ENCODE data around the gene SPATS2L.
"Not testable (repeated sequence)": the region's sequence is repeated elsewhere in the genome, so short reads cannot be mapped to it uniquely, and the experiment has no call there.

The SPATS2L gene

GRCh38 chr2:200320991-200321390, 14.5 kb downstream of the SPATS2L start:
- DNase-seq, result no peak

GRCh38 chr2:200321780-200322534, 15.5 kb downstream of the SPATS2L start:
- DNase-seq, result no peak

GRCh38 chr2:200322607-200323006, 16.1 kb downstream of the SPATS2L start:
- DNase-seq, result no peak

GRCh38 chr2:200324362-200324761, 17.9 kb downstream of the SPATS2L start:
- no peak for DNase-seq

- DNase-seq, result no peak
Observed at GRCh38 chr2:200329384-200329783, 22.9 kb downstream of the SPATS2L start.

GRCh38 chr2:200329798-200330197, 23.3 kb downstream of the SPATS2L start:
- DNase-seq, result no peak

- no peak for DNase-seq
Observed at GRCh38 chr2:200330351-200331060, 24.0 kb downstream of the SPATS2L start.

- no peak for DNase-seq
Observed at GRCh38 chr2:200331061-200331400, 24.5 kb downstream of the SPATS2L start.

- DNase-seq, result no peak
Observed at GRCh38 chr2:200335657-200336056, 29.2 kb downstream of the SPATS2L start.

- DNase-seq, result no peak
Observed at GRCh38 chr2:200336980-200337615, 30.6 kb downstream of the SPATS2L start.

GRCh38 chr2:200337621-200338020, 31.1 kb downstream of the SPATS2L start:
- no peak for DNase-seq

- no peak for DNase-seq
Observed at GRCh38 chr2:200338692-200339091, 32.2 kb downstream of the SPATS2L start.

GRCh38 chr2:200340508-200341224, 34.2 kb downstream of the SPATS2L start:
- no peak for DNase-seq

GRCh38 chr2:200341376-200341775, 34.9 kb downstream of the SPATS2L start:
- DNase-seq, result no peak

- DNase-seq, result no peak
Observed at GRCh38 chr2:200342235-200342634, 35.7 kb downstream of the SPATS2L start.

GRCh38 chr2:200342654-200343053, 36.2 kb downstream of the SPATS2L start:
- DNase-seq, result no peak

- not testable (repeated sequence) for DNase-seq
Observed at GRCh38 chr2:200344202-200344601, 37.7 kb downstream of the SPATS2L start.

GRCh38 chr2:200345975-200346374, 39.5 kb downstream of the SPATS2L start:
- no peak for DNase-seq

- no peak for DNase-seq
Observed at GRCh38 chr2:200347301-200347700, 40.8 kb downstream of the SPATS2L start.

GRCh38 chr2:200348897-200349563, 42.5 kb downstream of the SPATS2L start:
- DNase-seq, result no peak

- DNase-seq, result no peak
Observed at GRCh38 chr2:200349868-200350267, 43.4 kb downstream of the SPATS2L start.

GRCh38 chr2:200350850-200351285, 44.4 kb downstream of the SPATS2L start:
- DNase-seq, result no peak

GRCh38 chr2:200351815-200352214, 45.3 kb downstream of the SPATS2L start:
- DNase-seq, result no peak

Data from NCI-H774 (cell line).